Measurements from ENCODE around the gene LCN6. TPM values are rescaled to one million over a fixed set of nuclear protein-coding genes. Genes with fewer than 3 reads are reported as not detected.
A peak's percentile ranks its signal among the peaks of the same experiment; 100 is the strongest.

LCN6 gene
- total and polyA plus RNA-seq, 9 of the 15 experiments (the other 6 are each of a cell fraction or from before 2014, with no cell fraction given) = 0.10 to 0.45 (median 0.37) TPM; not detected in 5

DNA sequence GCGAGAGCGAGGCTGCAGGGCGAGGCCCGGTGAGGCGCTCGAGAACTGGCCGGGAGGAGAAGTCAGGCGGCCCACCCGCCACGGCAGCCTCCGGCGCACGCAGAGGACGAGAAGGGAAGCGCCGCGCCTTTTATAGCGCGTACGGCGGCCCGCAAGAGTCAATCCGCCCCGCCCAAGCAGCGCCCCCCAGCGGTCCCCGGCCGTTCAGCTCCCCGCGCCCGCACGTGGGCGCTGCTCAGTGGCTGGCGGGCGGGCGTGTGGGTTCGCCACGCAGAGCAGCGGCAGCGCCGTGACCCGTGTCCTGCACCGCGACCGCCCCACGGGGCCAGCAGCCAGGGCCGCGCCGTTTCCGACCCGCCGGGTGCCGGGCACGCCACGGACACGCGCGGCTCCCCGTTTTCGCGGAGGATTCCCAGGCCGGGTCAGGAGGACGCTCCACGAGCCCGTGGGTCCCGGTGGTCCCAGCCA is 20.2 kb downstream of the LCN6 start (continued):
- TF ChIP-seq, protein P1, sequence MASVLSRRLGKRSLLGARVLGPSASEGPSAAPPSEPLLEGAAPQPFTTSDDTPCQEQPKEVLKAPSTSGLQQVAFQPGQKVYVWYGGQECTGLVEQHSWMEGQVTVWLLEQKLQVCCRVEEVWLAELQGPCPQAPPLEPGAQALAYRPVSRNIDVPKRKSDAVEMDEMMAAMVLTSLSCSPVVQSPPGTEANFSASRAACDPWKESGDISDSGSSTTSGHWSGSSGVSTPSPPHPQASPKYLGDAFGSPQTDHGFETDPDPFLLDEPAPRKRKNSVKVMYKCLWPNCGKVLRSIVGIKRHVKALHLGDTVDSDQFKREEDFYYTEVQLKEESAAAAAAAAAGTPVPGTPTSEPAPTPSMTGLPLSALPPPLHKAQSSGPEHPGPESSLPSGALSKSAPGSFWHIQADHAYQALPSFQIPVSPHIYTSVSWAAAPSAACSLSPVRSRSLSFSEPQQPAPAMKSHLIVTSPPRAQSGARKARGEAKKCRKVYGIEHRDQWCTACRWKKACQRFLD (CRISPR knock-in tag; IDR thresholded peaks at IDR 0.05) = peak; percentile 78; the same call in 1 of the 2 replicates
- peak; percentile 90 for TF ChIP-seq HDAC6 (IDR thresholded peaks at IDR 0.05; ENCODE audit: low read depth, low read length)
- peak; percentile 90 for TF ChIP-seq SMAD4 (CRISPR knock-in tag; conservative IDR thresholded peaks at IDR 0.05)
- TF ChIP-seq MXI1 (IDR thresholded peaks at IDR 0.05; ENCODE audit: low read depth, low read length) = peak; percentile 96
- peak; percentile 45; the same call in 1 of the 2 replicates for TF ChIP-seq ZNF76 (CRISPR knock-in tag; IDR thresholded peaks at IDR 0.05; ENCODE audit: borderline replicate concordance)
- peak; percentile 20; the same call in 1 of the 2 replicates for TF ChIP-seq SMARCC2 (IDR thresholded peaks at IDR 0.05; ENCODE audit: low read depth)
- TF ChIP-seq, protein P2, sequence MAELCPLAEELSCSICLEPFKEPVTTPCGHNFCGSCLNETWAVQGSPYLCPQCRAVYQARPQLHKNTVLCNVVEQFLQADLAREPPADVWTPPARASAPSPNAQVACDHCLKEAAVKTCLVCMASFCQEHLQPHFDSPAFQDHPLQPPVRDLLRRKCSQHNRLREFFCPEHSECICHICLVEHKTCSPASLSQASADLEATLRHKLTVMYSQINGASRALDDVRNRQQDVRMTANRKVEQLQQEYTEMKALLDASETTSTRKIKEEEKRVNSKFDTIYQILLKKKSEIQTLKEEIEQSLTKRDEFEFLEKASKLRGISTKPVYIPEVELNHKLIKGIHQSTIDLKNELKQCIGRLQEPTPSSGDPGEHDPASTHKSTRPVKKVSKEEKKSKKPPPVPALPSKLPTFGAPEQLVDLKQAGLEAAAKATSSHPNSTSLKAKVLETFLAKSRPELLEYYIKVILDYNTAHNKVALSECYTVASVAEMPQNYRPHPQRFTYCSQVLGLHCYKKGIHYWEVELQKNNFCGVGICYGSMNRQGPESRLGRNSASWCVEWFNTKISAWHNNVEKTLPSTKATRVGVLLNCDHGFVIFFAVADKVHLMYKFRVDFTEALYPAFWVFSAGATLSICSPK (IDR thresholded peaks at IDR 0.05; ENCODE audit: borderline replicate concordance) = no peak
- no peak for TF ChIP-seq GABPB2 (CRISPR knock-in tag; conservative IDR thresholded peaks at IDR 0.05)
- peak; percentile 84; the same call in 1 of the 2 replicates for TF ChIP-seq JUN (IDR thresholded peaks at IDR 0.05; ENCODE audit: borderline replicate concordance, low read depth, low read length)
- no peak; the same call in 1 of the 2 replicates for TF ChIP-seq JUN (CRISPR knock-in tag; IDR thresholded peaks at IDR 0.05; ENCODE audit: borderline replicate concordance)
- TF ChIP-seq, protein P3, sequence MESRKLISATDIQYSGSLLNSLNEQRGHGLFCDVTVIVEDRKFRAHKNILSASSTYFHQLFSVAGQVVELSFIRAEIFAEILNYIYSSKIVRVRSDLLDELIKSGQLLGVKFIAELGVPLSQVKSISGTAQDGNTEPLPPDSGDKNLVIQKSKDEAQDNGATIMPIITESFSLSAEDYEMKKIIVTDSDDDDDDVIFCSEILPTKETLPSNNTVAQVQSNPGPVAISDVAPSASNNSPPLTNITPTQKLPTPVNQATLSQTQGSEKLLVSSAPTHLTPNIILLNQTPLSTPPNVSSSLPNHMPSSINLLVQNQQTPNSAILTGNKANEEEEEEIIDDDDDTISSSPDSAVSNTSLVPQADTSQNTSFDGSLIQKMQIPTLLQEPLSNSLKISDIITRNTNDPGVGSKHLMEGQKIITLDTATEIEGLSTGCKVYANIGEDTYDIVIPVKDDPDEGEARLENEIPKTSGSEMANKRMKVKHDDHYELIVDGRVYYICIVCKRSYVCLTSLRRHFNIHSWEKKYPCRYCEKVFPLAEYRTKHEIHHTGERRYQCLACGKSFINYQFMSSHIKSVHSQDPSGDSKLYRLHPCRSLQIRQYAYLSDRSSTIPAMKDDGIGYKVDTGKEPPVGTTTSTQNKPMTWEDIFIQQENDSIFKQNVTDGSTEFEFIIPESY (CRISPR knock-in tag; IDR thresholded peaks at IDR 0.05) = peak; percentile 92
- TF ChIP-seq NR1H2 (CRISPR knock-in tag; IDR thresholded peaks at IDR 0.05) = 0 out of 2 replicates have a peak, but pooled peaks have one; percentile 76
- TF ChIP-seq NEUROD1 (IDR thresholded peaks at IDR 0.05; ENCODE audit: borderline replicate concordance, low read depth, low read length, partially characterized antibody) = peak; percentile 97
- no peak for TF ChIP-seq ZNF445 (CRISPR knock-in tag; IDR thresholded peaks at IDR 0.05; ENCODE audit: low read depth)
- TF ChIP-seq NCOR1 (IDR thresholded peaks at IDR 0.05) = no peak
- TF ChIP-seq, protein P4, sequence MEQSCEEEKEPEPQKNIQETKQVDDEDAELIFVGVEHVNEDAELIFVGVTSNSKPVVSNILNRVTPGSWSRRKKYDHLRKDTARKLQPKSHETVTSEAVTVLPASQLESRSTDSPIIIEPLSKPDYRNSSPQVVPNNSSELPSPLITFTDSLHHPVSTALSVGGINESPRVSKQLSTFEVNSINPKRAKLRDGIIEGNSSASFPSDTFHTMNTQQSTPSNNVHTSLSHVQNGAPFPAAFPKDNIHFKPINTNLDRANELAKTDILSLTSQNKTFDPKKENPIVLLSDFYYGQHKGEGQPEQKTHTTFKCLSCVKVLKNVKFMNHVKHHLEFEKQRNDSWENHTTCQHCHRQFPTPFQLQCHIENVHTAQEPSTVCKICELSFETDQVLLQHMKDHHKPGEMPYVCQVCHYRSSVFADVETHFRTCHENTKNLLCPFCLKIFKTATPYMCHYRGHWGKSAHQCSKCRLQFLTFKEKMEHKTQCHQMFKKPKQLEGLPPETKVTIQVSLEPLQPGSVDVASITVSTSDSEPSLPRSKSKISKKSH (CRISPR knock-in tag; IDR thresholded peaks at IDR 0.05) = no peak
- TF ChIP-seq HMGXB4 (CRISPR knock-in tag; IDR thresholded peaks at IDR 0.05) = peak; percentile 99
- no peak for TF ChIP-seq BRF1 (IDR thresholded peaks at IDR 0.05; ENCODE audit: borderline replicate concordance, extremely low read depth, insufficient read length)
- no peak for TF ChIP-seq ZNF316 (IDR thresholded peaks at IDR 0.05)

Data from K562 (cell line).